Activated CD8-positive, alpha-beta memory T cell treated with anti-CD3 and anti-CD28 coated beads, Interleukin-2, amount 50 U/mL, for 1 hour (primary cell): ENCODE results near the gene COG8.

Experiments used
- DNase-seq: peaks from one replicate; pipeline ENCODE4 v3.0.0-alpha.2; 2020; ENCODE audit errors: extremely low read depth

Gene COG8

DNA sequence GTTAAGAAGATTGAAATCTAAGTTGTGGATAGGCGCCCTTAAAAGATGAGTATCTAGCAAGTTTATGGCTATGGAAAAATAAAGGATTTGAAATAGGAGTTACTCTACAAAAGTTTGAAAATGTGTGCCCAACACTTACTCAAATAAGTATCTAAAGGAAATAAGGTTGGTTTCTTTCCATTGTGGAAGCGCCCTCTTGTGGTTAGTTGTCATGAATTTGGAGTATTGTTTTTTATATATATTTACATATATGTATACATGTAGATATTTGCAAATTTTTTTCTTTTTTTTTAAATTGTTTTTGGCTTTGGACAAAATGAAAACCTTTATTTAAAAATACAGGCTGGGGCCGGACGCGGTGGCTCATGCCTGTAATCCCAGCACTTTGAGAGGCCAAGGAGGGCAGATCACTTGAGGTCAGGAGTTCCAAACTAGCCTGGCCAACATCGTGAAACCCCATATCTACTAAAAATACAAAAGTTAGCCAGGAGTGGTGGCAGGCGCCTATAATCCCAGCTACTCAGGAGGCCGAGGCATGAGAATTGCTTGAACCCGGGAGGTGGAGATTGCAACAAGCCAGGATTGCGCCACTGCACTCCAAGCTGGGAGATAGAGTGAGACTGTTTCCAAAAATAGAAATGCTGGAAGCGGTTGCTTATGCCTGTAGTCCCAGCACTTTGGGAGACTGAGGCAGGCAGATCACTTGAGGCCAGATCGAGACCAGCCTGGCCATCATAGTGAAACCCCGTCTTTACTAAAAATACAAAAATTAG is 52.2 kb downstream of the COG8 start:
- peak; percentile 10 for DNase-seq

DNA sequence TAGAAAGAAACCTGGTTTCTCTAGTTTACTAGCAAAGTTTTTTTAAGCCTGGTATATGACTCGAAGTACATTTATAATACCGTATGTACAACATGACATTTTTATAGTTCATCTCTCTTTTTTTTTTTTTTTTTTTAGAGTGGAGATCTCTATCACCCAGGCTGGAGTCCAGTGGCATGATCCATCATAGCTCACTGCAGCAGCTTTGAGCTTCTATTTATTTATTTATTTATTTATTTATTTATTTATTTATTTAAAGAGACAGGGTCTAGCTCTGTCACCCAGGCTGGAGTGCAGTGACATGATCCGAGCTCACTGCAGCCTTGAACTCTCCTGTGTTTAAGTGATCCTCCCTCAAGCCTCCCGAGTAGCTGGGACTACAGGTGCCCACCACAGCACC is 54.1 kb downstream of the COG8 start:
- DNase-seq, result no peak

GRCh38 chr16:69283851-69284250 is 55.5 kb downstream of the COG8 start:
- no peak for DNase-seq

- no peak for DNase-seq
Measured at GRCh38 chr16:69277413-69277812, 62.0 kb downstream of the COG8 start.
